Inferior parietal cortex (tissue), 1 donor: ENCODE results near the gene ANGEL2.
"Not testable (repeated sequence)": the region's sequence is repeated elsewhere in the genome, so short reads cannot be mapped to it uniquely, and the experiment has no call there.

Experiments used
- DNase-seq: peaks from one replicate; pipeline ENCODE4 v3.0.0-alpha.2; 2016; ENCODE audit errors: extremely low spot score

The ANGEL2 gene

GRCh38 chr1:212975111-212975918 is 40.4 kb downstream of the ANGEL2 start:
- DNase-seq: no peak

- no peak for DNase-seq
These were observed 41.0 kb downstream of the ANGEL2 start for GRCh38 chr1:212974711-212975110.

- no peak for DNase-seq
These were observed 41.8 kb downstream of the ANGEL2 start for GRCh38 chr1:212973899-212974298.

- no peak for DNase-seq
These were observed 42.2 kb downstream of the ANGEL2 start for GRCh38 chr1:212973426-212973825.

- no peak for DNase-seq
These were observed 44.4 kb downstream of the ANGEL2 start for GRCh38 chr1:212971312-212971711.

- DNase-seq: no peak
These were observed 45.6 kb downstream of the ANGEL2 start for GRCh38 chr1:212970085-212970484.

- DNase-seq: no peak
These were observed 47.3 kb downstream of the ANGEL2 start for GRCh38 chr1:212968368-212968863.

GRCh38 chr1:212967801-212968200 is 47.9 kb downstream of the ANGEL2 start:
- no peak for DNase-seq

GRCh38 chr1:212966616-212967015 is 49.1 kb downstream of the ANGEL2 start:
- no peak for DNase-seq

GRCh38 chr1:212964993-212965392 is 50.7 kb downstream of the ANGEL2 start:
- not testable (repeated sequence) for DNase-seq

- no peak for DNase-seq
These were observed 51.6 kb downstream of the ANGEL2 start for GRCh38 chr1:212964102-212964501.

GRCh38 chr1:212962509-212962908 is 53.2 kb downstream of the ANGEL2 start:
- no peak for DNase-seq

GRCh38 chr1:212960932-212961331 is 54.7 kb downstream of the ANGEL2 start:
- no peak for DNase-seq

GRCh38 chr1:212959266-212960220 is 56.1 kb downstream of the ANGEL2 start:
- DNase-seq: no peak

GRCh38 chr1:212958175-212958574 is 57.5 kb downstream of the ANGEL2 start:
- DNase-seq: no peak

- DNase-seq: no peak
These were observed 58.1 kb downstream of the ANGEL2 start for GRCh38 chr1:212957546-212957945.

- DNase-seq: no peak
These were observed 59.6 kb downstream of the ANGEL2 start for GRCh38 chr1:212955961-212956620.

- no peak for DNase-seq
These were observed 60.6 kb downstream of the ANGEL2 start for GRCh38 chr1:212955098-212955497.

GRCh38 chr1:212954514-212954913 is 61.2 kb downstream of the ANGEL2 start:
- DNase-seq: no peak

GRCh38 chr1:212953321-212953720 is 62.3 kb downstream of the ANGEL2 start:
- DNase-seq: no peak

- no peak for DNase-seq
These were observed 63.1 kb downstream of the ANGEL2 start for GRCh38 chr1:212952641-212952976.
